Ishikawa (cell line): ENCODE data around the gene PAIP2.

ENCODE experiments used
- CEBPB ChIP-seq: IDR thresholded peaks from 2 replicates; pipeline ENCODE4 v1.6.1; 2012
- CREB1 ChIP-seq: IDR thresholded peaks from 2 replicates; pipeline ENCODE4 v1.6.1; 2012; ENCODE audit warnings: low read depth
- EP300 ChIP-seq: IDR thresholded peaks from 2 replicates; pipeline ENCODE4 v1.6.1; 2012; ENCODE audit warnings: borderline replicate concordance
- NFIC ChIP-seq: IDR thresholded peaks from 2 replicates; pipeline ENCODE4 v1.6.1; 2012
- TAF1 ChIP-seq: IDR thresholded peaks from 2 replicates; pipeline ENCODE4 v1.6.1; 2012; ENCODE audit warnings: low read depth, mild to moderate bottlenecking
- TCF12 ChIP-seq: IDR thresholded peaks from 2 replicates; pipeline ENCODE4 v1.6.1; 2012; ENCODE audit warnings: low read depth
- TEAD4 ChIP-seq: IDR thresholded peaks from 2 replicates; pipeline ENCODE4 v1.6.1; 2012
- YY1 ChIP-seq: IDR thresholded peaks from 2 replicates; pipeline ENCODE4 v1.6.1; 2012; ENCODE audit warnings: low read depth
- ZBTB7A ChIP-seq: IDR thresholded peaks from 2 replicates; pipeline ENCODE4 v1.6.1; 2012; ENCODE audit warnings: low read depth
- TF ChIP-seq, protein P1 (sequence below): IDR thresholded peaks from 2 replicates; pipeline ENCODE4 v1.6.1; 2012; ENCODE audit warnings: low read depth, mild to moderate bottlenecking
- TF ChIP-seq, protein P2 (sequence below): IDR thresholded peaks from 2 replicates; pipeline ENCODE4 v1.6.1; 2012
- TF ChIP-seq, protein P3 (sequence below): IDR thresholded peaks from 2 replicates; pipeline ENCODE4 v1.6.1; 2012

DNA sequence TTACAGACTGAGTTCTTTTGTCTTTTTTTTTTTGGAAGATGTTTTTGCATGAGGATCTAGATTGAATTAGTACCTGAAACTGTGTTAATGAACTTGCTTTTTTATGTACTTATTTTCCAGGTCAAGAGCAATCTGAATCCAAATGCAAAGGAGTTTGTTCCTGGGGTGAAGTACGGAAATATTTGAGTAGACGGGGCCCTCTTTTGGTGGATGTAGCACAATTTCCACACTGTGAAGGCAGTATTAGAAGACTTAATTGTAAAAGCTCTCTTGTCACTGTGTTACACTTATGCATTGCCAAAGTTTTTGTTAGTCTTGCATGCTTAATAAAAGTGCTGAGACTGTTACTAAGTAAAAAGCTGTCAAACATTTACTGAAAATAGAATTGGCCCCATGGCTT lies 27.0 kb downstream of the PAIP2 start:
- no peak for TF ChIP-seq TAF1
- no peak for TF ChIP-seq YY1
- TF ChIP-seq TCF12: no peak
- no peak for TF ChIP-seq CEBPB
- TF ChIP-seq, protein P1, sequence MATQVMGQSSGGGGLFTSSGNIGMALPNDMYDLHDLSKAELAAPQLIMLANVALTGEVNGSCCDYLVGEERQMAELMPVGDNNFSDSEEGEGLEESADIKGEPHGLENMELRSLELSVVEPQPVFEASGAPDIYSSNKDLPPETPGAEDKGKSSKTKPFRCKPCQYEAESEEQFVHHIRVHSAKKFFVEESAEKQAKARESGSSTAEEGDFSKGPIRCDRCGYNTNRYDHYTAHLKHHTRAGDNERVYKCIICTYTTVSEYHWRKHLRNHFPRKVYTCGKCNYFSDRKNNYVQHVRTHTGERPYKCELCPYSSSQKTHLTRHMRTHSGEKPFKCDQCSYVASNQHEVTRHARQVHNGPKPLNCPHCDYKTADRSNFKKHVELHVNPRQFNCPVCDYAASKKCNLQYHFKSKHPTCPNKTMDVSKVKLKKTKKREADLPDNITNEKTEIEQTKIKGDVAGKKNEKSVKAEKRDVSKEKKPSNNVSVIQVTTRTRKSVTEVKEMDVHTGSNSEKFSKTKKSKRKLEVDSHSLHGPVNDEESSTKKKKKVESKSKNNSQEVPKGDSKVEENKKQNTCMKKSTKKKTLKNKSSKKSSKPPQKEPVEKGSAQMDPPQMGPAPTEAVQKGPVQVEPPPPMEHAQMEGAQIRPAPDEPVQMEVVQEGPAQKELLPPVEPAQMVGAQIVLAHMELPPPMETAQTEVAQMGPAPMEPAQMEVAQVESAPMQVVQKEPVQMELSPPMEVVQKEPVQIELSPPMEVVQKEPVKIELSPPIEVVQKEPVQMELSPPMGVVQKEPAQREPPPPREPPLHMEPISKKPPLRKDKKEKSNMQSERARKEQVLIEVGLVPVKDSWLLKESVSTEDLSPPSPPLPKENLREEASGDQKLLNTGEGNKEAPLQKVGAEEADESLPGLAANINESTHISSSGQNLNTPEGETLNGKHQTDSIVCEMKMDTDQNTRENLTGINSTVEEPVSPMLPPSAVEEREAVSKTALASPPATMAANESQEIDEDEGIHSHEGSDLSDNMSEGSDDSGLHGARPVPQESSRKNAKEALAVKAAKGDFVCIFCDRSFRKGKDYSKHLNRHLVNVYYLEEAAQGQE: no peak
- TF ChIP-seq EP300: no peak
- TF ChIP-seq, protein P2, sequence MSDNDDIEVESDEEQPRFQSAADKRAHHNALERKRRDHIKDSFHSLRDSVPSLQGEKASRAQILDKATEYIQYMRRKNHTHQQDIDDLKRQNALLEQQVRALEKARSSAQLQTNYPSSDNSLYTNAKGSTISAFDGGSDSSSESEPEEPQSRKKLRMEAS: no peak
- no peak for TF ChIP-seq ZBTB7A
- no peak for TF ChIP-seq TEAD4
- no peak for TF ChIP-seq CREB1
- no peak for TF ChIP-seq NFIC
- TF ChIP-seq, protein P3, sequence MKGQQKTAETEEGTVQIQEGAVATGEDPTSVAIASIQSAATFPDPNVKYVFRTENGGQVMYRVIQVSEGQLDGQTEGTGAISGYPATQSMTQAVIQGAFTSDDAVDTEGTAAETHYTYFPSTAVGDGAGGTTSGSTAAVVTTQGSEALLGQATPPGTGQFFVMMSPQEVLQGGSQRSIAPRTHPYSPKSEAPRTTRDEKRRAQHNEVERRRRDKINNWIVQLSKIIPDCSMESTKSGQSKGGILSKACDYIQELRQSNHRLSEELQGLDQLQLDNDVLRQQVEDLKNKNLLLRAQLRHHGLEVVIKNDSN: no peak
